ENCODE results near the gene GTF2IRD1. TPM values are rescaled to one million over a fixed set of nuclear protein-coding genes. Genes with fewer than 3 reads are reported as not detected.
"Not testable (repeated sequence)": the region's sequence is repeated elsewhere in the genome, so short reads cannot be mapped to it uniquely, and the experiment has no call there.

GTF2IRD1 gene
- polyA plus RNA-seq, 3 donors, result not detected

GRCh38 chr7:74637745-74638144 is 184.0 kb downstream of the GTF2IRD1 start:
- H3K4me1 ChIP-seq (ENCODE audit: control insufficient read depth in 1 of 2, insufficient read depth in 2 of 2, low read length in 2 of 2), result peaks cover 8 to 11% of the 10 kb centered on the region in 2 donors
- Mint-ChIP-seq H3K9me3 (no peaks in the 10 kb centered on the region), H3K4me1 (peaks cover 10% of the 10 kb centered on the region), H3K27ac (no peak overlapping the region), H3K36me3 (no peaks in the 10 kb centered on the region), H3K27me3 (ENCODE audit: low read depth in 3 of 3) (peaks cover 0 to 6% (median 3%) of the 10 kb centered on the region in 3 donors), H3K4me3 (no peak overlapping the region)
- no peak overlapping the region for H3K4me3 ChIP-seq (replicated peaks in 1 of 3; ENCODE audit: low read depth in 2 of 3, low read length in 3 of 3)
- no peak overlapping the region for H3K9ac ChIP-seq (ENCODE audit: insufficient read depth, low read length, poor library complexity, severe bottlenecking)
- H3K79me2 ChIP-seq (ENCODE audit: insufficient read depth, low read length), result no peaks in the 10 kb centered on the region
- intact Hi-C loops (cut with micrococcal nuclease), result no loop called here
- H3K36me3 ChIP-seq (replicated peaks in 1 of 2; ENCODE audit: control insufficient read depth in 1 of 2, insufficient read depth in 2 of 2, low read length in 2 of 2), result no peaks in the 10 kb centered on the region
- no peak overlapping the region for H3K4me2 ChIP-seq (replicated peaks; ENCODE audit: extremely low read depth, low read length, poor library complexity, severe bottlenecking)
- TF ChIP-seq, protein P1, sequence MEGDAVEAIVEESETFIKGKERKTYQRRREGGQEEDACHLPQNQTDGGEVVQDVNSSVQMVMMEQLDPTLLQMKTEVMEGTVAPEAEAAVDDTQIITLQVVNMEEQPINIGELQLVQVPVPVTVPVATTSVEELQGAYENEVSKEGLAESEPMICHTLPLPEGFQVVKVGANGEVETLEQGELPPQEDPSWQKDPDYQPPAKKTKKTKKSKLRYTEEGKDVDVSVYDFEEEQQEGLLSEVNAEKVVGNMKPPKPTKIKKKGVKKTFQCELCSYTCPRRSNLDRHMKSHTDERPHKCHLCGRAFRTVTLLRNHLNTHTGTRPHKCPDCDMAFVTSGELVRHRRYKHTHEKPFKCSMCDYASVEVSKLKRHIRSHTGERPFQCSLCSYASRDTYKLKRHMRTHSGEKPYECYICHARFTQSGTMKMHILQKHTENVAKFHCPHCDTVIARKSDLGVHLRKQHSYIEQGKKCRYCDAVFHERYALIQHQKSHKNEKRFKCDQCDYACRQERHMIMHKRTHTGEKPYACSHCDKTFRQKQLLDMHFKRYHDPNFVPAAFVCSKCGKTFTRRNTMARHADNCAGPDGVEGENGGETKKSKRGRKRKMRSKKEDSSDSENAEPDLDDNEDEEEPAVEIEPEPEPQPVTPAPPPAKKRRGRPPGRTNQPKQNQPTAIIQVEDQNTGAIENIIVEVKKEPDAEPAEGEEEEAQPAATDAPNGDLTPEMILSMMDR (IDR thresholded peaks at IDR 0.05), result no peak
- WGBS (ENCODE audit: insufficient coverage), result 98% methylated on average over 6 of the region's 7 CpGs
- no peak overlapping the region for H2AFZ ChIP-seq (ENCODE audit: insufficient read depth, low read depth, low read length, poor library complexity, severe bottlenecking)
- H3K27me3 ChIP-seq (ENCODE audit: control insufficient read depth in 2 of 2, insufficient read depth in 2 of 2, low read length in 2 of 2), result no peaks in the 10 kb centered on the region
- DNase-seq, result no peak
- H3K9me3 ChIP-seq (replicated peaks in 1 of 2; ENCODE audit: control insufficient read depth in 1 of 2, insufficient read depth in 1 of 2, low read length in 2 of 2), result no peaks in the 10 kb centered on the region
- no peak overlapping the region for H3K27ac ChIP-seq (ENCODE audit: low read depth in 1 of 2, low read length in 2 of 2)
- no peaks in the 10 kb centered on the region for H4K20me1 ChIP-seq (ENCODE audit: insufficient read depth, low read length)

DNA sequence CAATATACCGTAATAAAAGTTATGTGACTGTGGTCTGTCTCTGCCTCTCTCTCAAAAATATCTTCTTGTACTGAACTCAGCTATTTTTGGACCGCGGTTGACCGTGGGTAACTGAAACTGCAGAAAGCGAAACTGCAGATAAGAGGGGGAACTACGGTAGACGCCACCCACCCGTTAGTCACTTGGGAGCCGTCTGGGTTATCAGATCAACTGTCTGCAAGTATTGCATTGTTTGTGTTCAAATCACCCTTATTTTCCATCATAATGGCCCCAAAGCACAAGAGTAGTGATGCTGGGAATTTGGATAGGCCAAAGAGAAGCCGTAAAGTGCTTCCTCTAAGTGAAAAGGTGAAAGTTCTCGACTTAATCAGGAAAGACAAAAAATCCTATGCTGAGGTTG is 196.3 kb downstream of the GTF2IRD1 start:
- Histone ChIP-seq H3K27ac (ENCODE audit: low read depth in 1 of 2, low read length in 2 of 2) (peak overlapping the region in 1 of 2 donors; percentile 77), H2AFZ (ENCODE audit: insufficient read depth, low read depth, low read length, poor library complexity, severe bottlenecking) (peak overlapping the region; percentile 53), H3K4me2 (replicated peaks; ENCODE audit: extremely low read depth, low read length, poor library complexity, severe bottlenecking) (peak overlapping the region; percentile 60), H3K4me3 (replicated peaks in 1 of 3; ENCODE audit: low read depth in 2 of 3, low read length in 3 of 3) (peak overlapping the region; percentile 35 to 68 (median 36)), H3K4me1 (ENCODE audit: control insufficient read depth in 1 of 2, insufficient read depth in 2 of 2, low read length in 2 of 2) (peaks cover 13 to 14% of the 10 kb centered on the region in 2 donors), H3K9ac (ENCODE audit: insufficient read depth, low read length, poor library complexity, severe bottlenecking) (peak overlapping the region; percentile 27)
- H3K27me3 Mint-ChIP-seq (ENCODE audit: low read depth in 3 of 3); H3K36me3 Mint-ChIP-seq; H3K79me2 ChIP-seq (ENCODE audit: insufficient read depth, low read length); H3K36me3 ChIP-seq (replicated peaks in 1 of 2; ENCODE audit: control insufficient read depth in 1 of 2, insufficient read depth in 2 of 2, low read length in 2 of 2); intact Hi-C loops (cut with micrococcal nuclease); H3K27me3 ChIP-seq (ENCODE audit: control insufficient read depth in 2 of 2, insufficient read depth in 2 of 2, low read length in 2 of 2); H3K9me3 ChIP-seq (replicated peaks in 1 of 2; ENCODE audit: control insufficient read depth in 1 of 2, insufficient read depth in 1 of 2, low read length in 2 of 2); H4K20me1 ChIP-seq (ENCODE audit: insufficient read depth, low read length): not testable (repeated sequence)
- WGBS (ENCODE audit: insufficient coverage), result 0% methylated on average over 6 of the region's 11 CpGs
- peaks cover 0 to 11% (median 0%) of the 10 kb centered on the region in 7 donors for H3K9me3 Mint-ChIP-seq
- peaks cover 23% of the 10 kb centered on the region for H3K4me1 Mint-ChIP-seq
- DNase-seq, result peak; percentile 77 to 91 (median 79)
- H3K4me3 Mint-ChIP-seq, result peak overlapping the region; percentile 73 to 83
- H3K27ac Mint-ChIP-seq, result peak overlapping the region in 5 of 7 donors; percentile 30 to 89 (median 75)

DNA sequence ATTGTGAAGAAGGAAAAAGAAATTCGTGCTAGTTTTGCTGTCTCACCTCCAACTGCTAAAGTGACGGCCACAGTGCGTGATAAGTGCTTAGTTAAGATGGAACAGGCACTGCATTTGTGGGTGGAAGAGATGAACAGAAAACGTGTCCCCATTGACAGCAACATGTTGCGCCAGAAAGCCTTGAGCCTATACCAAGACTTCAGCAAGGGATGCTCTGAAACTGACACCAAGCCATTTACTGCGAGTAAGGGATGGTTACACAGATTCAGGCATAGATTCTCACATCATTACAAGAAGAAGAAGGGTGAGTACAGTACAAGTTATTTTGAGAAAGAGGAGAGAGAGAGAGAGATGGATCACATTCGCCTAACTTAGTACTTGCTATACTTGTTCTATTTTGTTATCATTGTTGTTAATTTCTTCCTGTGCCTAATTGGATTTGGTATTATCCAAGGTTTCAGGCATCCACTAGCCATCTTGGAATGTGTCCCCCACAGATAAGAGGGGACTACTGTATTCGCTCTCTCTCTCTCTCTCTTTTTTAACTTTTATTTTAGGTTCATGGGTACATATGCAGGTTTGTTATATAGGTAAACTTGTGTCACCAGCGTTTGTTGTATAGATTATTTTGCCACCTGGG is 196.9 kb downstream of the GTF2IRD1 start:
- H3K27me3 ChIP-seq (ENCODE audit: control insufficient read depth in 2 of 2, insufficient read depth in 2 of 2, low read length in 2 of 2); H4K20me1 ChIP-seq (ENCODE audit: insufficient read depth, low read length); H3K79me2 ChIP-seq (ENCODE audit: insufficient read depth, low read length); H3K9me3 ChIP-seq (replicated peaks in 1 of 2; ENCODE audit: control insufficient read depth in 1 of 2, insufficient read depth in 1 of 2, low read length in 2 of 2); intact Hi-C loops (cut with micrococcal nuclease); H3K27me3 Mint-ChIP-seq (ENCODE audit: low read depth in 3 of 3); H3K36me3 ChIP-seq (replicated peaks in 1 of 2; ENCODE audit: control insufficient read depth in 1 of 2, insufficient read depth in 2 of 2, low read length in 2 of 2); H2AFZ ChIP-seq (ENCODE audit: insufficient read depth, low read depth, low read length, poor library complexity, severe bottlenecking); H3K36me3 Mint-ChIP-seq: not testable (repeated sequence)
- Mint-ChIP-seq H3K27ac (peak overlapping the region in 5 of 7 donors; percentile 30 to 89 (median 75)), H3K9me3 (peaks cover 0 to 11% (median 0%) of the 10 kb centered on the region in 7 donors), H3K4me1 (peaks cover 29% of the 10 kb centered on the region), H3K4me3 (peak overlapping the region; percentile 73 to 83)
- Histone ChIP-seq H3K4me2 (replicated peaks; ENCODE audit: extremely low read depth, low read length, poor library complexity, severe bottlenecking) (peak overlapping the region; percentile 60), H3K9ac (ENCODE audit: insufficient read depth, low read length, poor library complexity, severe bottlenecking) (peak overlapping the region; percentile 27), H3K27ac (ENCODE audit: low read depth in 1 of 2, low read length in 2 of 2) (peak overlapping the region in 1 of 2 donors; percentile 77), H3K4me1 (ENCODE audit: control insufficient read depth in 1 of 2, insufficient read depth in 2 of 2, low read length in 2 of 2) (peaks cover 15 to 17% of the 10 kb centered on the region in 2 donors), H3K4me3 (replicated peaks in 1 of 3; ENCODE audit: low read depth in 2 of 3, low read length in 3 of 3) (peak overlapping the region in 2 of 3 experiments; percentile 36 to 68)
- no CpG with 5 or more reads among the region's 9 CpGs for WGBS (ENCODE audit: insufficient coverage)
- DNase-seq, result peak in 1 of 3 donors; percentile 52

GRCh38 chr7:74651133-74651504 is 197.4 kb downstream of the GTF2IRD1 start:
- H3K27me3 Mint-ChIP-seq (ENCODE audit: low read depth in 3 of 3); H3K4me3 ChIP-seq (replicated peaks in 1 of 3; ENCODE audit: low read depth in 2 of 3, low read length in 3 of 3); H3K4me2 ChIP-seq (replicated peaks; ENCODE audit: extremely low read depth, low read length, poor library complexity, severe bottlenecking); H3K36me3 Mint-ChIP-seq; DNase-seq; H3K27me3 ChIP-seq (ENCODE audit: control insufficient read depth in 2 of 2, insufficient read depth in 2 of 2, low read length in 2 of 2); H3K36me3 ChIP-seq (replicated peaks in 1 of 2; ENCODE audit: control insufficient read depth in 1 of 2, insufficient read depth in 2 of 2, low read length in 2 of 2); H3K27ac ChIP-seq (ENCODE audit: low read depth in 1 of 2, low read length in 2 of 2); H2AFZ ChIP-seq (ENCODE audit: insufficient read depth, low read depth, low read length, poor library complexity, severe bottlenecking); H3K4me3 Mint-ChIP-seq; H3K9me3 ChIP-seq (replicated peaks in 1 of 2; ENCODE audit: control insufficient read depth in 1 of 2, insufficient read depth in 1 of 2, low read length in 2 of 2); H4K20me1 ChIP-seq (ENCODE audit: insufficient read depth, low read length); intact Hi-C loops (cut with micrococcal nuclease); H3K79me2 ChIP-seq (ENCODE audit: insufficient read depth, low read length); H3K9ac ChIP-seq (ENCODE audit: insufficient read depth, low read length, poor library complexity, severe bottlenecking): not testable (repeated sequence)
- peak overlapping the region in 1 of 7 donors; percentile 75 for H3K27ac Mint-ChIP-seq
- H3K4me1 ChIP-seq (ENCODE audit: control insufficient read depth in 1 of 2, insufficient read depth in 2 of 2, low read length in 2 of 2), result peaks cover 20 to 22% of the 10 kb centered on the region in 2 donors
- peaks cover 0 to 10% (median 0%) of the 10 kb centered on the region in 7 donors for H3K9me3 Mint-ChIP-seq
- no CpG with 5 or more reads among the region's 12 CpGs for WGBS (ENCODE audit: insufficient coverage)
- H3K4me1 Mint-ChIP-seq, result peaks cover 34% of the 10 kb centered on the region

Measured in CD14-positive monocyte (primary cell).